GM10847 (cell line): ENCODE measurements around the gene CXCL5.

ENCODE experiments used
- POLR2A ChIP-seq: IDR thresholded peaks from 2 replicates; pipeline ENCODE4 v1.6.1; 2011; ENCODE audit not compliant: insufficient read length; ENCODE audit errors: extremely low read depth

The CXCL5 gene

GRCh38 chr4:74028504-74028903 is 30.0 kb upstream of the CXCL5 start:
- no peak for TF ChIP-seq POLR2A

GRCh38 chr4:74023709-74024108 is 25.2 kb upstream of the CXCL5 start:
- no peak for TF ChIP-seq POLR2A

GRCh38 chr4:74021601-74022000 is 23.1 kb upstream of the CXCL5 start:
- no peak for TF ChIP-seq POLR2A

GRCh38 chr4:74018771-74019170 is 20.3 kb upstream of the CXCL5 start:
- TF ChIP-seq POLR2A: no peak

GRCh38 chr4:74018116-74018515 is 19.6 kb upstream of the CXCL5 start:
- TF ChIP-seq POLR2A: no peak

- no peak for TF ChIP-seq POLR2A
Observed at GRCh38 chr4:74016068-74016467, 17.6 kb upstream of the CXCL5 start.

- TF ChIP-seq POLR2A: no peak
Observed at GRCh38 chr4:74015126-74015780, 16.8 kb upstream of the CXCL5 start.

GRCh38 chr4:74014332-74014731 is 15.9 kb upstream of the CXCL5 start:
- no peak for TF ChIP-seq POLR2A

GRCh38 chr4:74013264-74013663 is 14.8 kb upstream of the CXCL5 start:
- no peak for TF ChIP-seq POLR2A

- TF ChIP-seq POLR2A: no peak
Observed at GRCh38 chr4:74012130-74012529, 13.7 kb upstream of the CXCL5 start.

- no peak for TF ChIP-seq POLR2A
Observed at GRCh38 chr4:74009307-74009706, 10.8 kb upstream of the CXCL5 start.

GRCh38 chr4:74006009-74006476 is 7.6 kb upstream of the CXCL5 start:
- no peak for TF ChIP-seq POLR2A

GRCh38 chr4:74005528-74005927 is 7.1 kb upstream of the CXCL5 start:
- no peak for TF ChIP-seq POLR2A

GRCh38 chr4:74004668-74005067 is 6.2 kb upstream of the CXCL5 start:
- no peak for TF ChIP-seq POLR2A

GRCh38 chr4:74000301-74000700 is 1.8 kb upstream of the CXCL5 start:
- TF ChIP-seq POLR2A: no peak

- TF ChIP-seq POLR2A: no peak
Observed at GRCh38 chr4:73992050-73992449, 6.4 kb downstream of the CXCL5 start.

GRCh38 chr4:73991742-73992000 is 6.8 kb downstream of the CXCL5 start:
- no peak for TF ChIP-seq POLR2A
